Measurements from ENCODE around the gene BSND.

Gene BSND

DNA sequence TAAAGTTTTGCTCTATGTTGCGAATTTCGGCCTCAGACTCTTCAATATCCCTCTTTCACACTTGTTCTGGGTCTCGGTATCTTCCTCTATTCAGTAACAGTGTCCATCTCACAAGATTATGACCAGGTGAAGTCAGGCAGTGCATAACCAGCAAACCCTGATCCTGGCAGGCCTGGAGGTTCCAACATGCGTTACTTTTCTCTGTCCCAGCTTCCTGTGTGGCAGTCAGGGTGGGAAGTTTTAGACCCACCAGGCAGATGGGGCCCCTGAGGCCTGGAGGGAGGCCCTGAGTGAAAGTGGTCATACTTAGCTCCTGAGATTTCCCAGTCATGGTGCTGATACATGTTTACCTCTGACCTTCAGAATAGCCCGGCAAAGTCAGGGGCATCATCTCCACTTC is 13.2 kb upstream of the BSND start:
- no peak for DNase-seq (ENCODE audit: low read depth, low spot score)
- TF ChIP-seq, protein P1, sequence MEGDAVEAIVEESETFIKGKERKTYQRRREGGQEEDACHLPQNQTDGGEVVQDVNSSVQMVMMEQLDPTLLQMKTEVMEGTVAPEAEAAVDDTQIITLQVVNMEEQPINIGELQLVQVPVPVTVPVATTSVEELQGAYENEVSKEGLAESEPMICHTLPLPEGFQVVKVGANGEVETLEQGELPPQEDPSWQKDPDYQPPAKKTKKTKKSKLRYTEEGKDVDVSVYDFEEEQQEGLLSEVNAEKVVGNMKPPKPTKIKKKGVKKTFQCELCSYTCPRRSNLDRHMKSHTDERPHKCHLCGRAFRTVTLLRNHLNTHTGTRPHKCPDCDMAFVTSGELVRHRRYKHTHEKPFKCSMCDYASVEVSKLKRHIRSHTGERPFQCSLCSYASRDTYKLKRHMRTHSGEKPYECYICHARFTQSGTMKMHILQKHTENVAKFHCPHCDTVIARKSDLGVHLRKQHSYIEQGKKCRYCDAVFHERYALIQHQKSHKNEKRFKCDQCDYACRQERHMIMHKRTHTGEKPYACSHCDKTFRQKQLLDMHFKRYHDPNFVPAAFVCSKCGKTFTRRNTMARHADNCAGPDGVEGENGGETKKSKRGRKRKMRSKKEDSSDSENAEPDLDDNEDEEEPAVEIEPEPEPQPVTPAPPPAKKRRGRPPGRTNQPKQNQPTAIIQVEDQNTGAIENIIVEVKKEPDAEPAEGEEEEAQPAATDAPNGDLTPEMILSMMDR (IDR thresholded peaks at IDR 0.05; ENCODE audit: low read depth, low read length) = no peak
- in situ Hi-C loops (cut with HindIII; ENCODE audit: low sequenced_read_pairs) = no loop called here
- H3K4me3 ChIP-seq (ENCODE audit: low read depth, low read length) = no peak overlapping the region

DNA sequence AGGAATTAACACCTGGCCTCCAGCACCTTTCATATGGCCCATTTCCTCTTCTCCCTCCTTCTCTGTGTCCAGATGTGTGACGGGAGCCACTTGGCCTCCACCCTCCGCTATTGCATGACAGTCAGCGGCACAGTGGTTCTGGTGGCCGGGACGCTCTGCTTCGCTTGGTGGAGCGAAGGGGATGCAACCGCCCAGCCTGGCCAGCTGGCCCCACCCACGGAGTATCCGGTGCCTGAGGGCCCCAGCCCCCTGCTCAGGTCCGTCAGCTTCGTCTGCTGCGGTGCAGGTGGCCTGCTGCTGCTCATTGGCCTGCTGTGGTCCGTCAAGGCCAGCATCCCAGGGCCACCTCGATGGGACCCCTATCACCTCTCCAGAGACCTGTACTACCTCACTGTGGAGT is 12.7 kb upstream of the BSND start:
- in situ Hi-C loops (cut with HindIII; ENCODE audit: low sequenced_read_pairs) = no loop called here
- no peak overlapping the region for H3K4me3 ChIP-seq (ENCODE audit: low read depth, low read length)
- TF ChIP-seq, protein P1 (IDR thresholded peaks at IDR 0.05; ENCODE audit: low read depth, low read length) = no peak
- no peak for DNase-seq (ENCODE audit: low read depth, low spot score)

DNA sequence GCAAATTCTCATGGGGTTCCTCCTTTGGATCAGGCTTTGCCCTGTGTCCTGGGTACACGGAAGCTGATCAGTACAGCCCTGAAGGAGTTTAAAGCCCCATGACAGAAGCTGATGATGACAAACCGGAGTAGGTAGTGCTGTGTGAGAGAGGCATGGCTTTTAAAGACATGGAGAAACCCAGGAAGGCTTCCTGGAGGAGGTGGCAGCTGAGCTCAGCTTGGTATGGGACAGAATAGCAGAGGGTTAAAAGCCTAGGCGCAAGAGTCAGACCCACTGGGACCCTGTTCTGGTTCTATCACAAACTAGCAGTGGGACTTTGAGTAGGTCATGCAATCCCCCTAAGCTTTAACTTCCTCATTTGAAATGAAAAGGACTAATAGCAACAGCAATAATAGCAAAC is 12.2 kb upstream of the BSND start:
- in situ Hi-C loops (cut with HindIII; ENCODE audit: low sequenced_read_pairs) = no loop called here
- TF ChIP-seq, protein P1 (IDR thresholded peaks at IDR 0.05; ENCODE audit: low read depth, low read length) = no peak
- H3K4me3 ChIP-seq (ENCODE audit: low read depth, low read length) = no peak overlapping the region
- no peak for DNase-seq (ENCODE audit: low read depth, low spot score)

DNA sequence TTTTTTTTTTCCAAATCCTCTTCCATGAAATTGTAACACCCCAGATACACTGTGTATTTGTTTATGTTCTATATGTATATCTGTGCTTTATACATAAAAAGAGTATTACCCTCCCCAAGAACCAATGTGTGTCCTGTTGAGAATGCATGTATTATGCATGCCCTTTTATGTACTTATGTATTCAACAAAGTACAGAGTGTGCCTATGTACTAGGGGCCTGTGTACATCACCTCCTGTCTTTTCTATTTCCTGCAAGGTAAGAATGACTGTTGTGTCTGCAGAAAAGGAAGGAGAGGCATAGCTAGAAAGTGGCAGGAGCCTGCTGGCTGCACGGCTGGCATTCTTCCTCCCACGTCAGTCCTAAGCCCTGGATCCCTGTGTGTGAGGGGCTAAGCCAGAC is 11.3 kb upstream of the BSND start:
- H3K4me3 ChIP-seq (ENCODE audit: low read depth, low read length) = no peak overlapping the region
- DNase-seq (ENCODE audit: low read depth, low spot score) = no peak
- in situ Hi-C loops (cut with HindIII; ENCODE audit: low sequenced_read_pairs) = no loop called here
- TF ChIP-seq, protein P1 (IDR thresholded peaks at IDR 0.05; ENCODE audit: low read depth, low read length) = no peak

DNA sequence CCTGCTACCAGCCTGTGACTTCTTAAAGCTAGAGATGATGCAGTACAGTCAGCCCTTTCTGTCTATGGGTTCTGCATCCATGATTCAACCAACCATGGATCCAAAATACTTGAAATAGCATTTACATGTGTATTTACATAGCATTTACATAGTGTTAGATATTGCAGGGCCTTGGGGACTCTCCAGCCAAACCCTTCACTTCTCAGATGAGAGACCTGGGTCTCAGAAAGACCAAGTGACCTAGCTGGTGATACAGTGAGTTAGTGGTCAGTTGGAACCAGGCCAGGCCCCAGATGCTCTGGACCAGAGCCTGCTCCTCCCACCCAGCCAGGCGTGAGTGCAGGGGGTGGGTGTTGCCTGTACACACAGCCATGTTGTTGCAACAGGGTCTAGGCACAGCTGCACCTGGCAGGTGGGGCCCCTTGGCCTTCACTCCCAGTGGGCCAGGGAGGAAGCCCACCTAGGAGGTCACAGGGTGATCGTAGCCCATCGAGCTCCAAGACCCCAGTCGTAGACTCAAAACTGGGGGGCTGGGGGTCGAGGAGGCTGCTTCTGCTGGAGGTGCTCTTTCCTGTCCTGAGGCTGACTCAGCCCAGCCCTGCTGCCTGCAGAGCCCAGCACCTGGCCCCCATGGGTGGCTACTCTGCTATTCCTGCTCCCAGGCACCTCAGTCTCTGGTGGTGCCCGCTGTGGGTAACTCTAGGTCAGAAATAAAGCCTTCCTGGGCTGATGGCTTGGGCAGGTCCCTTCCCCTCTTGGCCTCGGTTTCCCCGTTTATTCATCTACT is 10.6 kb upstream of the BSND start:
- DNase-seq (ENCODE audit: low read depth, low spot score) = no peak
- TF ChIP-seq, protein P1 (IDR thresholded peaks at IDR 0.05; ENCODE audit: low read depth, low read length) = no peak
- no peak overlapping the region for H3K4me3 ChIP-seq (ENCODE audit: low read depth, low read length)
- in situ Hi-C loops (cut with HindIII; ENCODE audit: low sequenced_read_pairs) = no loop called here

DNA sequence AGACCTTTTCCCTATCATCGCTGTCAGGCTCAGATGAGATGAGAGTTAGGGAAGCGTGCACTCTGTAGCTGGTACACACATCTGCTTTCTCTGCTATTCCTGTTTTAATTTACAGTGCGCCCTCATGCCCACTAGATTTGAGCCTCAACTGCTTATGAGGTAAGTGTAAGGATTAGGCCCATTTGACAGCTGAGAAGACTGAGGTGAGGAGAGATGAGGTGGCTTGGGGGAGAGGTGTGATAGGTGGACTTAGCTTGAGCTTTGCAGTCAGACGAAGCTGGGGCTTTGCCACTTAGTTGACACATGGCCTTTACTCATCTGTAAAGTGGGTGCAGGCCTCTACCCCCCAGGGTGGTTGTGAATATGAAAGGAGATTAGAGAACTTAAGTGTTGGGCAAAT is 9.8 kb upstream of the BSND start:
- H3K4me3 ChIP-seq (ENCODE audit: low read depth, low read length) = no peak overlapping the region
- TF ChIP-seq, protein P1 (IDR thresholded peaks at IDR 0.05; ENCODE audit: low read depth, low read length) = no peak

More for the DNA sequence above, 9.8 kb upstream of the BSND start:
- in situ Hi-C loops (cut with HindIII; ENCODE audit: low sequenced_read_pairs) = no loop called here
- no peak for DNase-seq (ENCODE audit: low read depth, low spot score)
